MCF 10A (cell line): ENCODE data around the gene HTR3B. TPM values are rescaled to one million over a fixed set of nuclear protein-coding genes. Genes with fewer than 3 reads are reported as not detected.

Source experiments
- BruUV-seq: library from RNA; stranded (reverse); fragments of 400-500 nt; replicated peaks from 2 replicates; lab custom pipeline; 2021; lab: Mats Ljungman, UMichigan
- CTCF ChIA-PET: fragments of 300-600 bp; sonication (Branson Sonifier 250); formaldehyde crosslinking; extraction: SDS; loops from one replicate; lab custom pipeline; 2021; ENCODE audit warnings: antibody characterized with exemption, inconsistent platforms; lab: Yijun Ruan, JAX
- POLR2A ChIA-PET: fragments of 300-600, 350-650 bp; sonication (Branson Sonifier 250); formaldehyde crosslinking; extraction: SDS; loops from one replicate; lab custom pipeline; 2020; ENCODE audit warnings: antibody characterized with exemption, inconsistent platforms; lab: Yijun Ruan, JAX
- DNase-seq: peaks from one replicate; pipeline ENCODE4 v3.0.0-alpha.2; 2018; ENCODE audit not compliant: unreplicated experiment
- H3K27ac Mint-ChIP-seq: one replicate; pipeline ENCODE4 v1.8.0; 2022; ENCODE audit warnings: mild to moderate bottlenecking, low read depth, mixed read lengths; ENCODE audit not compliant: unreplicated experiment
- H3K27me3 Mint-ChIP-seq: one replicate; pipeline ENCODE4 v1.8.0; 2022; ENCODE audit warnings: mixed read lengths; ENCODE audit not compliant: insufficient read depth, unreplicated experiment
- H3K36me3 Mint-ChIP-seq: one replicate; pipeline ENCODE4 v1.8.0; 2022; ENCODE audit warnings: mild to moderate bottlenecking, moderate library complexity, mixed read lengths; ENCODE audit not compliant: insufficient read depth, unreplicated experiment
- H3K4me1 Mint-ChIP-seq: one replicate; pipeline ENCODE4 v1.8.0; 2022; ENCODE audit warnings: mixed read lengths; ENCODE audit not compliant: insufficient read depth, unreplicated experiment
- H3K4me3 Mint-ChIP-seq: one replicate; pipeline ENCODE4 v1.8.0; 2022; ENCODE audit warnings: mild to moderate bottlenecking, moderate library complexity, mixed read lengths; ENCODE audit not compliant: unreplicated experiment
- H3K9me3 Mint-ChIP-seq: one replicate; pipeline ENCODE4 v1.8.0; 2022; ENCODE audit warnings: mixed read lengths; ENCODE audit not compliant: unreplicated experiment
- intact Hi-C: fragments of 100-400 bp; cut with micrococcal nuclease; formaldehyde crosslinking; loops from 2 replicates; pipeline ENCODE4 v1.14.1; 2022
- total RNA-seq: library from RNA; stranded (reverse); gene quantifications from 2 replicates; pipeline ENCODE4 v1.2.3, GENCODE V29; 2022
- TF ChIP-seq, protein P1 (sequence below): fragments of 200-600 bp; IDR thresholded peaks from one replicate; pipeline ENCODE4 v1.8.0; 2022; ENCODE audit warnings: antibody characterized with exemption, mild to moderate bottlenecking; ENCODE audit not compliant: unreplicated experiment

HTR3B gene
- total RNA-seq, 1 experiment from 2014 or later, result not detected

DNA sequence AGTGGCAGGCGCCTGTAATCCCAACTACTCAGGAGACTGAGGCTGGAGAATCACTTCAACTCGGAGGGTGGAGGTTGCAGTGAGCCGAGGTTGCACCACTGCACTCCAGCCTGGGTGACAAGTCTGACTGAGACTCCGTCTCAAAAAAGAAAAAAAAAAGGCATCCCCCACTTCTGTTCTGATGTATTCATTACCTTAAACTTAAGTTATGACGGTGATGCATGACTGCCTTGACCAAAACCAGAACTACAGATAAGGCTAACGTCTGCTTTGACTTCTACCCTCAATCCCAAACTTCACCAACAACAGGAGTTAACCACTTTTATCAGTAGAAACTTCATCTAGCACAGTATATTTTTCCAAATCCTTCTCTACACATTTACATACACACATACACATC lies 80.2 kb downstream of the HTR3B start:
- no TSS peak for BruUV-seq

DNA sequence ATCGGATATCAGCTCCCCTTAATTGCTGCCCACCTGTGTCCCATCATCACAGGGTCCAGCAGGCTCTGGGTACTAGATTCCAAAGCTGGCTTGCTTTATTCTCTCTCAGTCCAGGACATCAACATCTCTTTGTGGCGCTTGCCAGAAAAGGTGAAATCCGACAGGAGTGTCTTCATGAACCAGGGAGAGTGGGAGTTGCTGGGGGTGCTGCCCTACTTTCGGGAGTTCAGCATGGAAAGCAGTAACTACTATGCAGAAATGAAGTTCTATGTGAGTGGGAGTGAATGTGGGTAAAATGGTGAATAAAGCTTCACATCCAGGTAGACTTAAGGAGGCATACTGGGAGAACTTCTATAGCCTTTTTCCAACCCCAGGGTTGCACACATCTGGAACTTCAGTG lies 81.3 kb downstream of the HTR3B start:
- Mint-ChIP-seq H3K9me3 (no peaks in the 10 kb centered on the region), H3K27me3 (peaks cover 95% of the 10 kb centered on the region), H3K4me3 (no peak overlapping the region), H3K36me3 (no peaks in the 10 kb centered on the region), H3K4me1 (no peaks in the 10 kb centered on the region), H3K27ac (no peak overlapping the region)
- TF ChIP-seq, protein P1, sequence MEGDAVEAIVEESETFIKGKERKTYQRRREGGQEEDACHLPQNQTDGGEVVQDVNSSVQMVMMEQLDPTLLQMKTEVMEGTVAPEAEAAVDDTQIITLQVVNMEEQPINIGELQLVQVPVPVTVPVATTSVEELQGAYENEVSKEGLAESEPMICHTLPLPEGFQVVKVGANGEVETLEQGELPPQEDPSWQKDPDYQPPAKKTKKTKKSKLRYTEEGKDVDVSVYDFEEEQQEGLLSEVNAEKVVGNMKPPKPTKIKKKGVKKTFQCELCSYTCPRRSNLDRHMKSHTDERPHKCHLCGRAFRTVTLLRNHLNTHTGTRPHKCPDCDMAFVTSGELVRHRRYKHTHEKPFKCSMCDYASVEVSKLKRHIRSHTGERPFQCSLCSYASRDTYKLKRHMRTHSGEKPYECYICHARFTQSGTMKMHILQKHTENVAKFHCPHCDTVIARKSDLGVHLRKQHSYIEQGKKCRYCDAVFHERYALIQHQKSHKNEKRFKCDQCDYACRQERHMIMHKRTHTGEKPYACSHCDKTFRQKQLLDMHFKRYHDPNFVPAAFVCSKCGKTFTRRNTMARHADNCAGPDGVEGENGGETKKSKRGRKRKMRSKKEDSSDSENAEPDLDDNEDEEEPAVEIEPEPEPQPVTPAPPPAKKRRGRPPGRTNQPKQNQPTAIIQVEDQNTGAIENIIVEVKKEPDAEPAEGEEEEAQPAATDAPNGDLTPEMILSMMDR, result no peak
- intact Hi-C loops, result no loop called here
- no TSS peak for BruUV-seq
- ChIA-PET CTCF (interaction anchor here (0.5 to 2.0 kb wide), 3 partner anchors 8 to 843 kb away, joined by 3 to 14 read pairs (median 3); no protein-coding TSS in a partner anchor), POLR2A (interaction anchor here (1.1 kb wide), 1 partner anchor 43 kb away, joined by 3 read pairs; no protein-coding TSS in a partner anchor)
- no peak for DNase-seq

More for the DNA sequence above, 80.2 kb downstream of the HTR3B start:
- intact Hi-C loops, result no loop called here
- Mint-ChIP-seq H3K4me3 (no peak overlapping the region), H3K27ac (no peak overlapping the region), H3K4me1 (no peaks in the 10 kb centered on the region), H3K27me3 (peaks cover 95% of the 10 kb centered on the region), H3K36me3 (no peaks in the 10 kb centered on the region), H3K9me3 (no peaks in the 10 kb centered on the region)
- TF ChIP-seq, protein P1, result no peak
- ChIA-PET POLR2A (interaction anchor here (1.1 kb wide), 1 partner anchor 42 kb away, joined by 3 read pairs; no protein-coding TSS in a partner anchor), CTCF (interaction anchor here (2.0 kb wide), 1 partner anchor 9 kb away, joined by 14 read pairs; no protein-coding TSS in a partner anchor)
- DNase-seq, result no peak

DNA sequence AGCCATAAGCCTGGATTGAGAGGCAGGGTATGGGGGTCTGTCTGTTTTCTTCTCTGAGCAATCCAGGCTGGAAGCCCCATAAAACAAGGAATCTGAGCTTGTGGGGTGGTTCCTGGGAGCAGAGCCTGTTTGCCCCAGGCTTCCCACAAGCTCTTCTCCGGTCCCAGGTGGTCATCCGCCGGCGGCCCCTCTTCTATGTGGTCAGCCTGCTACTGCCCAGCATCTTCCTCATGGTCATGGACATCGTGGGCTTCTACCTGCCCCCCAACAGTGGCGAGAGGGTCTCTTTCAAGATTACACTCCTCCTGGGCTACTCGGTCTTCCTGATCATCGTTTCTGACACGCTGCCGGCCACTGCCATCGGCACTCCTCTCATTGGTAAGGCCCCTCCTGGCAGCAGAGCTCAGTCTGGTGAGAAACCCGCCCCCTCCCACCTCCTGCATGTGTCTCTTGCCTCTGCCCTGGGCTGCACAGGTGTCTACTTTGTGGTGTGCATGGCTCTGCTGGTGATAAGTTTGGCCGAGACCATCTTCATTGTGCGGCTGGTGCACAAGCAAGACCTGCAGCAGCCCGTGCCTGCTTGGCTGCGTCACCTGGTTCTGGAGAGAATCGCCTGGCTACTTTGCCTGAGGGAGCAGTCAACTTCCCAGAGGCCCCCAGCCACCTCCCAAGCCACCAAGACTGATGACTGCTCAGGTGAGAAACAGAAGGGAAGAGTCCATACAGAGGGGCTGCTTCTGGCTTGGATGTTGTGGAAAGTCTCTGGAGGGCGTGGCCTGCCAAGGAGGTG lies 82.0 kb downstream of the HTR3B start:
- Mint-ChIP-seq H3K9me3 (no peaks in the 10 kb centered on the region), H3K36me3 (no peaks in the 10 kb centered on the region), H3K4me3 (no peak overlapping the region), H3K27ac (no peak overlapping the region), H3K4me1 (no peaks in the 10 kb centered on the region), H3K27me3 (peaks cover 95% of the 10 kb centered on the region)
- no peak for DNase-seq
- TF ChIP-seq, protein P1, result no peak
- POLR2A ChIA-PET, result no interaction called here
- intact Hi-C loops, result no loop called here
- no TSS peak for BruUV-seq
- CTCF ChIA-PET, result interaction anchor here (0.5 to 2.0 kb wide), 3 partner anchors 8 to 843 kb away, joined by 3 to 14 read pairs (median 3); no protein-coding TSS in a partner anchor

DNA sequence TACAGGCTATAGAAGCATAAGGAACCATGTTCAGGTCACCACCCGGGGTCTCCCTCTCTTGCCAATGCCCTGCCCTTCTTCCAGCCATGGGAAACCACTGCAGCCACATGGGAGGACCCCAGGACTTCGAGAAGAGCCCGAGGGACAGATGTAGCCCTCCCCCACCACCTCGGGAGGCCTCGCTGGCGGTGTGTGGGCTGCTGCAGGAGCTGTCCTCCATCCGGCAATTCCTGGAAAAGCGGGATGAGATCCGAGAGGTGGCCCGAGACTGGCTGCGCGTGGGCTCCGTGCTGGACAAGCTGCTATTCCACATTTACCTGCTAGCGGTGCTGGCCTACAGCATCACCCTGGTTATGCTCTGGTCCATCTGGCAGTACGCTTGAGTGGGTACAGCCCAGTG lies 84.8 kb downstream of the HTR3B start:
- intact Hi-C loops, result no loop called here
- TF ChIP-seq, protein P1, result no peak
- Mint-ChIP-seq H3K27ac (no peak overlapping the region), H3K4me1 (no peaks in the 10 kb centered on the region), H3K4me3 (no peak overlapping the region), H3K9me3 (no peaks in the 10 kb centered on the region), H3K36me3 (no peaks in the 10 kb centered on the region), H3K27me3 (peaks cover 92% of the 10 kb centered on the region)
- ChIA-PET POLR2A (no interaction called here), CTCF (interaction anchor here (0.7 to 1.6 kb wide), 3 partner anchors 12 to 916 kb away, joined by 3 to 6 read pairs (median 4); no protein-coding TSS in a partner anchor)
- no TSS peak for BruUV-seq
- DNase-seq, result no peak
